Activated naive CD4-positive, alpha-beta T cell treated with anti-CD3 and anti-CD28 coated beads, Interleukin-2, amount 50 U/mL, for 24 hours (primary cell): Measurements from ENCODE around the gene PCCB.
A peak's percentile ranks its signal among the peaks of the same experiment; 100 is the strongest.
"Not testable (repeated sequence)": the region's sequence is repeated elsewhere in the genome, so short reads cannot be mapped to it uniquely, and the experiment has no call there.

Source experiments
- H3K27ac Mint-ChIP-seq: one replicate; pipeline ENCODE4 v1.8.0; 2021; ENCODE audit warnings: mild to moderate bottlenecking, mixed read lengths
- H3K27me3 Mint-ChIP-seq: one replicate; pipeline ENCODE4 v1.8.0; 2021; ENCODE audit warnings: mixed read lengths
- H3K36me3 Mint-ChIP-seq: one replicate; pipeline ENCODE4 v1.8.0; 2021; ENCODE audit warnings: mixed read lengths
- H3K4me1 Mint-ChIP-seq: one replicate; pipeline ENCODE4 v1.8.0; 2021; ENCODE audit warnings: mixed read lengths
- H3K4me3 Mint-ChIP-seq: one replicate; pipeline ENCODE4 v1.8.0; 2021; ENCODE audit warnings: mild to moderate bottlenecking, mixed read lengths
- H3K9me3 Mint-ChIP-seq: one replicate; pipeline ENCODE4 v1.8.0; 2021; ENCODE audit warnings: mixed read lengths

Gene PCCB

GRCh38 chr3:136249593-136249992 is 547 bp upstream of the PCCB start:
- Mint-ChIP-seq H3K27me3 (no peaks in the 10 kb centered on the region), H3K4me1 (peaks cover 25% of the 10 kb centered on the region), H3K27ac (peak overlapping the region; percentile 92), H3K36me3 (peaks cover 1% of the 10 kb centered on the region), H3K9me3 (no peaks in the 10 kb centered on the region), H3K4me3 (peak overlapping the region; percentile 92)

DNA sequence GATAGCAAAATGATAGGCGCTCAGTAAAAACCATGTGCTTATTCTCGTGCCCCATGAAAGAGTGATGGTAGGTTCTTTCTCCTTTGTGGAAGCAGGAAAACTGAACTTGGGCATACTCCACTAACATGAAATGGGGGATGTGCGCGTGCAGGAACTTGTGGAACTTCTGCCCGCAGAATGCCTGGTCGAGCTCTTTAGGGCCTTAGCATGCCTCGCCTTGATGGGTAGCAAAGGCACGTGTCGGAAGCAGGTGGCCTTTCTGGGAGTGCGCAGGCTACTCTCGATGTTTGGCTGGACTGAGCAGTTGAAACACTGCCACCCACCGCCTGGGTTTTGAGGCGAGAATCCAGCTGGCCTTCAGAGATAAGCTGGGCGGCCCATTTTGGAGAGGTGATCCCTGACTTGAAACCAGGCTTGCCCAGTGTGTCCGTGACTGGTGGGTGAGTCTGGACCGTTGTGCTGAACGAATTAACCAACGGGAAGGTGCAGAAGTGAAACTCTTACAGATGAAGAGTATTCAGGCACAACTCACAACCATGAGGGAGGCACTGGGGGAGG is 842 bp downstream of the PCCB start:
- H3K9me3 Mint-ChIP-seq = no peaks in the 10 kb centered on the region
- H3K27me3 Mint-ChIP-seq = no peaks in the 10 kb centered on the region
- peak overlapping the region; percentile 92 for H3K27ac Mint-ChIP-seq
- H3K36me3 Mint-ChIP-seq = peaks cover 5% of the 10 kb centered on the region
- peaks cover 29% of the 10 kb centered on the region for H3K4me1 Mint-ChIP-seq
- H3K4me3 Mint-ChIP-seq = peak overlapping the region; percentile 92

- Mint-ChIP-seq H3K27ac (peak overlapping the region; percentile 91), H3K4me1 (peaks cover 33% of the 10 kb centered on the region), H3K4me3 (peak overlapping the region; percentile 92), H3K9me3 (no peaks in the 10 kb centered on the region), H3K27me3 (no peaks in the 10 kb centered on the region), H3K36me3 (peaks cover 9% of the 10 kb centered on the region)
Observed at GRCh38 chr3:136251511-136251910, 1.4 kb downstream of the PCCB start.

DNA sequence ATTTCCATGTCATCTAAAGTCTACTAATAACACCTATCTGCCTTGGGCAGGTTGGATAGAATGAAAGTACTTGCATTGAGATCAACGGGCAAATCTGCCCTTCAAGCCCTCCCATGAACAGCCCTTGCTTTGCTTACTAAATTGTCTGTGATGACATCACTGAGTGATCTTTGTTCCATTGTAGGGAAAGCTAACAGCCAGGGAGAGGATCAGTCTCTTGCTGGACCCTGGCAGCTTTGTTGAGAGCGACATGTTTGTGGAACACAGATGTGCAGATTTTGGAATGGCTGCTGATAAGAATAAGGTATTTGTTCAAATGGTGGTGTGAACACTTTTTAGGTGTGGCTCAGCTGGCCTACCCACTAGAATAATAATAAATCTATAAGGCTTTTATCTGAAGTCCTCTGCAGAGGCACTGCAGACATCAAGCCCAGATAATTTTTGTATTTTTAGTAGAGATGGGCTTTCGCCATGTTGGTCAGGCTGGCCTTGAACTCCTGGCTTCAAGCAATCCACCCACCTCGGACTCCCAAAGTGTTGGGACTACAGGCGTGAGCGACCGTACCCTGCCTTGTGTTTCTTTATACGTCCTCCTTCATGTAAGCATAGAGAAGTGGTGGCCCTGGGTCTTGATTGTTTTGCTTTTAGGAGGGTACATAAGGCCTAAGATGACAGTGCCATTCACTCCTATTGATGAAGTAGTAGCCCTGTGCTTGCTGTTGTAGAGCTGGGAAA is 5.7 kb downstream of the PCCB start:
- Mint-ChIP-seq H3K4me1 (peaks cover 24% of the 10 kb centered on the region), H3K9me3 (no peaks in the 10 kb centered on the region), H3K36me3 (peaks cover 22% of the 10 kb centered on the region), H3K27ac (no peak overlapping the region), H3K27me3 (no peaks in the 10 kb centered on the region), H3K4me3 (no peak overlapping the region)

GRCh38 chr3:136258199-136258598 is 8.1 kb downstream of the PCCB start:
- Mint-ChIP-seq H3K36me3 (peaks cover 30% of the 10 kb centered on the region), H3K27ac (no peak overlapping the region), H3K4me3 (no peak overlapping the region), H3K4me1 (peaks cover 12% of the 10 kb centered on the region), H3K27me3 (no peaks in the 10 kb centered on the region), H3K9me3 (no peaks in the 10 kb centered on the region)

GRCh38 chr3:136261826-136262225 is 11.7 kb downstream of the PCCB start:
- Mint-ChIP-seq H3K27ac (no peak overlapping the region), H3K36me3 (peaks cover 28% of the 10 kb centered on the region), H3K9me3 (no peaks in the 10 kb centered on the region), H3K4me1 (peaks cover 3% of the 10 kb centered on the region), H3K4me3 (no peak overlapping the region), H3K27me3 (no peaks in the 10 kb centered on the region)

DNA sequence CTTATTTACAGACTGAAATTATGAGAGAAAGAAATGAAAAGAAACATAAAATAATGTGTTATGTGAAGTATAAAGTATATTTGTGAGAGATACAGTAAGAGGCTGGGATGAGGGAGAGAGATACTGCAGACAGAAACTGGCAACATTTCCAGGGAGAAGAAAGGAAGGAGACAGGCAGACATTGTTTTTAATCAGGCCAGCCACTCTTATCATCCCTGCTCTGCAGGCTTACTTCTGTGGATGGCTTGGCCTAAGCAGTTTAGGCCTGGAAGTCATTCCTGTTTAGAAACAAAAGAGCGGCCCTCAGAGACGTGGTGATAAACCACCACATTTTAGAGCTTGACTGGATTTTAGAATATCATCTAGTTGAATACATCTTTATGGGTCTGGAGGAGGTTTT is 12.4 kb downstream of the PCCB start:
- Mint-ChIP-seq H3K27ac (no peak overlapping the region), H3K4me1 (peaks cover 3% of the 10 kb centered on the region), H3K9me3 (no peaks in the 10 kb centered on the region), H3K27me3 (no peaks in the 10 kb centered on the region), H3K36me3 (peaks cover 26% of the 10 kb centered on the region), H3K4me3 (no peak overlapping the region)

DNA sequence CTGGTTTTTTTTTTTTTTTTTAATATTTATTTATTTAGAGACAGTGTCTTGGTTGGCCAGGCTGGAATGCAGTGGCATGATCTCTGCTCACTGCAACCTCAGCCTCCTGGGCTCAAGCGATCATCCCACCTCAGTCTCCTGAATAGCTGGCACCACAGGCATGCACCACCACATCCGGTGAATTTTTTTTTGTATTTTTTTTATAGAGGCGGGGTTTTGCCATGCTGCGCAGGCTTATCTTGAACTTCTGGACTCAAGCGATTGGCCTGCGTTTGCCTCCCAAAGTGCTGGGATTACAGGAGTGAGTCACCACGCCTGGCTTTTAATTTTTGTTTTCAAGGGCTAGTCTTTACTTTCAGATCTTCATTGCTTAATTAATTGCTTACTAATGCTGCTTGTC is 13.1 kb downstream of the PCCB start:
- H3K4me3 Mint-ChIP-seq = no peak overlapping the region
- peaks cover 28% of the 10 kb centered on the region for H3K36me3 Mint-ChIP-seq

DNA sequence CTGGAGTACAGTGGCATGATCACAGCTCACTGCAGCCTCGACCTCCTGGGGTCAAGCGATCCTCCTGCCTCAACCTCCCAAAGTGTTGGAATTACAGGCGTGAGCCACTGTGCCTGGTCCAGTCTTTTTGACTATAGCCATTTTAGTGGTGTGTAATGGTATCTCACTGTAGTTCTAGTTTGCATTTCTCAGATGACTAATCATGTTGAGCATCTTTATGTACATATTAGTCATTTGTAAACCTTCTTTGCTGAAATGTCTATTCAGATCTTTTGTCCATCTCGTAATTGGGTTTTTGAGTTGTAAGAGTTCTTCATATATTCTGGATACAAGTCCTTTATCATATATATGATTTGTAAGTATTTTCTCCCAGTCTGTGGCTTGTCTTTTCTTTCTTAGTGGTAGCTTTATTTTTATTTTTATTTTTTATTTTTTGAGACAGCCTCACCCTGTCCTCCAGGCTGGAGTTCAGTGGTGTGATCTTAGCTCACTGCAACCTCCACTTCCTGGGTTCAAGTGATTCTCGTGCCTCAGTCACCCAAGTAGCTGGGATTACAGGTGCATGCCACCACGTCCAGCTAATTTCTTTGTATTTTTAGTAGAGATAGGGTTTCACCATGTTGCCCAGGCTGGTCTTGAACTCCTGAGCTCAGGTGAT is 16.5 kb downstream of the PCCB start:
- not testable (repeated sequence) for H3K4me3 Mint-ChIP-seq, H3K27ac Mint-ChIP-seq, H3K9me3 Mint-ChIP-seq, H3K27me3 Mint-ChIP-seq
- peaks cover 44% of the 10 kb centered on the region for H3K36me3 Mint-ChIP-seq
- H3K4me1 Mint-ChIP-seq = peaks cover 18% of the 10 kb centered on the region

More for the DNA sequence above, 13.1 kb downstream of the PCCB start:
- Mint-ChIP-seq H3K27me3 (no peaks in the 10 kb centered on the region), H3K27ac (no peak overlapping the region), H3K4me1 (peaks cover 3% of the 10 kb centered on the region), H3K9me3 (no peaks in the 10 kb centered on the region)

DNA sequence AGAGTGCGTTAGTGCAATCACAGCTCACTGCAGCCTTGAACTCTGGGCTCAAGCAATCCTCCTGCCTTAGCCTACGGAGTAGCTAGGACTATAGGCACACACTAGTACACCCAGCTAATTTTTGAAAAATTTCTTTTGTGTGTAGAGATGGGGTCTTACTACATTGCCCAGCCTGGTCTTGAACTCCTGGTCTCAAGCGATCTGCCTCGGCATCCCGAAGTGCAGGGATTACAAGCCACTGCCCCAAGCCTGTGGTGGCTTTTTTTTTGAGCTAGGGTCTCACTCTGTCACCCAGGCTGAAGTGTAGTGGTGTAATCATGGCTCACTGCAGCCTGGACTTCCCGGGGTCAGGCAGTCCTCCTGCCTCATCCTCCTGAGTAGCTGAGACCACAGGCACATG is 17.1 kb downstream of the PCCB start:
- peaks cover 24% of the 10 kb centered on the region for H3K4me1 Mint-ChIP-seq
- H3K9me3 Mint-ChIP-seq = no peaks in the 10 kb centered on the region
- no peaks in the 10 kb centered on the region for H3K27me3 Mint-ChIP-seq
- H3K36me3 Mint-ChIP-seq = peaks cover 41% of the 10 kb centered on the region
- no peak overlapping the region for H3K27ac Mint-ChIP-seq
- no peak overlapping the region for H3K4me3 Mint-ChIP-seq

GRCh38 chr3:136270179-136270578 is 20.0 kb downstream of the PCCB start:
- H3K36me3 Mint-ChIP-seq = peaks cover 41% of the 10 kb centered on the region
- no peaks in the 10 kb centered on the region for H3K27me3 Mint-ChIP-seq
- no peaks in the 10 kb centered on the region for H3K9me3 Mint-ChIP-seq
- H3K4me3 Mint-ChIP-seq = no peak overlapping the region
- H3K27ac Mint-ChIP-seq = no peak overlapping the region
- H3K4me1 Mint-ChIP-seq = peaks cover 47% of the 10 kb centered on the region

DNA sequence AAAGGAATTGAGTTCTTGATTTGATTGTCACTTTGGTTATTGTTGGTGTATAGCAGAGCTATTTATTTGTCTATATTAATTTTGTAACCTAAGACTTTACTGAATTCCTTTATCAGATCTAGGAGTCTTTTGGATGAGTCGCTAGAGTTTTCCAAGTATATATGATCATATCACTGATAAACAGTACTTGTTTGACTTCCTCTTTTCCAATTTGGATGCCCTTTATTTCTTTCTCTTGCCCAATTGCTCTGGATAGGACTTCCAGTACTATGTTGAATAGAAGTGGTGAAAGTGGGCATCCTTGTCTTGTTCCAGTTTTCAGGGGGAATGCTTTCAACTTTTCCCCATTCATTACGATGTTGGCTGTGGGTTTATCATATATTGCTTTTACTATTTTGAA is 21.5 kb downstream of the PCCB start:
- not testable (repeated sequence) for H3K27me3 Mint-ChIP-seq, H3K9me3 Mint-ChIP-seq, H3K4me3 Mint-ChIP-seq, H3K27ac Mint-ChIP-seq
- H3K4me1 Mint-ChIP-seq = peaks cover 48% of the 10 kb centered on the region
- peaks cover 41% of the 10 kb centered on the region for H3K36me3 Mint-ChIP-seq

DNA sequence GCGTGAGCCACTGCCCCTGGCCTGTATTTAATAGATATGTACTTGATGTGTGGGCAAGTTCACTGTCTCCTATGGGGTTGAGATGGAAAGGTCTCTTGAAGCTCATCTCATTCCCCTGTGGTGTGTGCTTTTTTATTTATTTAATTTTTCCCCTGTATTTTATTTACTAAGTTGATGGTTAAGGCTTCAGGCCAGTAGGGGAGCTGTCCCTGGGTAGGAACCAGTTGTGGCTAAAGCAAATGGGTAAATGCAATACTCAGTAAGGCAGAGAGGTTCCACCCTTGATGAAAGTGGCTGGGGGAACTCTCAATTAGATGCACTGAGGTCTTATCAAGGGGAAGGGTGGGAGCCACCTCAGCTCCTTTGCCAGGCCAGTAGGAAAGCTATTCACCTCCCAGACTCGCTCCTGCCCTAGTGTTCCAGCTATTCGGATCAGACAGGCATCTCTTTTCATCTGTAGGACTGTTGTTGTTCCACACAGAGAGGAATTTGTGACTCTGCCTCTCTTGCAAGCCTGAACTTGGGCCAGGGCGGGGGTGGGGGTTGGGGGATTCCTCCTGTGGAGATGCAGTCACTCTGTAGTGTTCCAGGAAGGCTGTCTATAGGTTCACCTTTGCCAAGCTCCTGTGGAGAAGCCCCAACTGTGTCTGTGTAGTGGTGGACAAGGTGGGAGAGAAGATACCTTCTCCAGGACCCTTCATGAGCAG is 26.1 kb downstream of the PCCB start:
- H3K4me3 Mint-ChIP-seq = no peak overlapping the region
- peaks cover 38% of the 10 kb centered on the region for H3K4me1 Mint-ChIP-seq
- peaks cover 14% of the 10 kb centered on the region for H3K9me3 Mint-ChIP-seq
- peaks cover 44% of the 10 kb centered on the region for H3K36me3 Mint-ChIP-seq
- H3K27ac Mint-ChIP-seq = no peak overlapping the region
- no peaks in the 10 kb centered on the region for H3K27me3 Mint-ChIP-seq

- H3K27me3 Mint-ChIP-seq = no peaks in the 10 kb centered on the region
- H3K27ac Mint-ChIP-seq = no peak overlapping the region
- no peak overlapping the region for H3K4me3 Mint-ChIP-seq
- H3K4me1 Mint-ChIP-seq = peaks cover 38% of the 10 kb centered on the region
- H3K36me3 Mint-ChIP-seq = peaks cover 46% of the 10 kb centered on the region
- peaks cover 14% of the 10 kb centered on the region for H3K9me3 Mint-ChIP-seq
Observed at GRCh38 chr3:136277115-136277514, 27.0 kb downstream of the PCCB start.

DNA sequence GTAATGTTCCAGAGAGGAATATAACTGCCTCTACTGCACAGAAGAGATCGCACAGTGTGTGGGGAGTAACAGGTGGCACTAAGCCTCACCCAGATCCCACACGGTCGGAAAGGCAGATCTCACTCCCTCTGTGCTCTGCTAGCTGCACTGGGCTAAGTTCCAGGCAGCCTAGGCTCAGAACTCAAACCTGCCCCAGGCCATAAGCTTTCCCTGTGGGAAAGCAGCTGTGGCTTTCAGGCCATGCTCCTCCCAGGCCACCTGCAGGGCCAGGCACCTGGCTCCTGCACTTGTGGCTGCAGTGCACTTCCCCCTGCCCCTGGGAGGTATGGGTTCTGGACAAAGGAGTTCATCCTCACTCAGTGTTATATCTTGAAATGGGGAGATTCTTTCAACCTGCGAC is 27.5 kb downstream of the PCCB start:
- H3K36me3 Mint-ChIP-seq = peaks cover 47% of the 10 kb centered on the region
- H3K9me3 Mint-ChIP-seq = peaks cover 14% of the 10 kb centered on the region

GRCh38 chr3:136279092-136279491 is 29.0 kb downstream of the PCCB start:
- Mint-ChIP-seq H3K27me3 (no peaks in the 10 kb centered on the region), H3K9me3 (peaks cover 14% of the 10 kb centered on the region), H3K4me1 (peaks cover 29% of the 10 kb centered on the region), H3K36me3 (peaks cover 44% of the 10 kb centered on the region), H3K27ac (no peak overlapping the region), H3K4me3 (no peak overlapping the region)

More for the DNA sequence above, 27.5 kb downstream of the PCCB start:
- peaks cover 38% of the 10 kb centered on the region for H3K4me1 Mint-ChIP-seq
- H3K27ac Mint-ChIP-seq = no peak overlapping the region
- no peak overlapping the region for H3K4me3 Mint-ChIP-seq
- no peaks in the 10 kb centered on the region for H3K27me3 Mint-ChIP-seq
